Esophagus muscularis mucosa (tissue), 4 donors: ENCODE results near the gene FTL. TPM values are rescaled to one million over a fixed set of nuclear protein-coding genes. Genes with fewer than 3 reads are reported as not detected.

Experiments used
- DNase-seq: peaks from one replicate; pipeline ENCODE4 v3.0.0-alpha.2; 2017; ENCODE audit errors: extremely low spot score
- H3K27ac ChIP-seq, 4 donors: fragments of 200-600 bp; sonication (generic); replicated peaks in 1 of 4; 1 replicate in 3 of 4; 2 replicates in 1 of 4; pipeline ENCODE4 v1.5.1; 2016 to 2019; ENCODE audit warnings: mild to moderate bottlenecking in 1 of 4
- H3K27me3 ChIP-seq, 4 donors: fragments of 200-600 bp; sonication (generic); one replicate each; pipeline versions ENCODE4 v1.5.1 to v1.6.0; 2016 to 2019
- H3K36me3 ChIP-seq, 4 donors: fragments of 200-600 bp; sonication (generic); one replicate each; pipeline ENCODE4 v1.5.1; 2016 to 2019
- H3K4me1 ChIP-seq, 4 donors: fragments of 200-600 bp; sonication (generic); one replicate each; pipeline ENCODE4 v1.5.1; 2016 to 2019
- H3K4me3 ChIP-seq, 4 donors: fragments of 200-600 bp; sonication (generic); 1 replicate in 2 of 4; 2 replicates in 2 of 4; pipeline ENCODE4 v1.5.1; 2016 to 2019; ENCODE audit warnings: mild to moderate bottlenecking in 4 of 4, moderate library complexity in 1 of 4
- H3K9me3 ChIP-seq, 4 donors: fragments of 200-600 bp; sonication (generic); 1 replicate in 3 of 4; 2 replicates in 1 of 4; pipeline ENCODE4 v1.5.1; 2016 to 2019
- EP300 ChIP-seq: sonication (generic); formaldehyde crosslinking; IDR thresholded peaks from one replicate; pipeline ENCODE4 v1.6.1; 2017; ENCODE audit warnings: antibody characterized with exemption
- POLR2A ChIP-seq: fragments of 450-650 bp; IDR thresholded peaks from one replicate; pipeline ENCODE4 v1.6.1; 2017; ENCODE audit warnings: antibody characterized with exemption, moderate library complexity, mild to moderate bottlenecking, low read depth
- POLR2AphosphoS5 ChIP-seq, 2 donors: sonication (generic); formaldehyde crosslinking; IDR thresholded peaks; one replicate each; pipeline ENCODE4 v1.6.1; 2017; ENCODE audit warnings: antibody characterized with exemption in 2 of 2
- WGBS: methylation state at CpG from one replicate; pipeline ENCODE4 v1.1.5; 2018; 5-methylcytosine and 5-hydroxymethylcytosine counted together
- intact Hi-C: fragments of 100-400 bp; cut with DNase I; formaldehyde crosslinking; loops from one replicate; pipeline ENCODE4 v1.15.1; 2023
- total RNA-seq, 4 donors: library from RNA; depleted of rRNA; stranded (reverse); fragments of >200 nt; gene quantifications; one replicate each; pipeline versions ENCODE4 v1.1.0 to v1.2.1, GENCODE V29; 2016
- TF ChIP-seq, protein P1 (sequence below), 3 experiments: fragments of 200-600 bp in 2 of 3; fragments of 450-650 bp in 1 of 3; sonication (generic) in 2 of 3; IDR thresholded peaks; one replicate each; pipeline ENCODE4 v1.5.1; 2017 to 2019; ENCODE audit warnings: antibody characterized with exemption in 3 of 3, mild to moderate bottlenecking in 2 of 3, moderate library complexity in 1 of 3

FTL gene
- total RNA-seq, 4 donors from 2014 or later, result 3,246 to 4,339 (median 3,896) TPM

- peaks cover 0 to 3% (median 0%) of the 10 kb centered on the region in 4 donors for H3K36me3 ChIP-seq
- intact Hi-C loops, result no loop called here
- H3K4me1 ChIP-seq, result peaks cover 13 to 20% (median 17%) of the 10 kb centered on the region in 4 donors
- no peaks in the 10 kb centered on the region for H3K27me3 ChIP-seq
- WGBS, result 55% methylated on average over 9 of the region's 9 CpGs
- H3K27ac ChIP-seq, result no peak overlapping the region
- H3K9me3 ChIP-seq, result no peaks in the 10 kb centered on the region
- DNase-seq, result no peak
- no peak overlapping the region for H3K4me3 ChIP-seq
- TF ChIP-seq POLR2A (no peak), EP300 (no peak), POLR2AphosphoS5 (IDR thresholded peaks at IDR 0.05) (no peak)
- TF ChIP-seq, protein P1, sequence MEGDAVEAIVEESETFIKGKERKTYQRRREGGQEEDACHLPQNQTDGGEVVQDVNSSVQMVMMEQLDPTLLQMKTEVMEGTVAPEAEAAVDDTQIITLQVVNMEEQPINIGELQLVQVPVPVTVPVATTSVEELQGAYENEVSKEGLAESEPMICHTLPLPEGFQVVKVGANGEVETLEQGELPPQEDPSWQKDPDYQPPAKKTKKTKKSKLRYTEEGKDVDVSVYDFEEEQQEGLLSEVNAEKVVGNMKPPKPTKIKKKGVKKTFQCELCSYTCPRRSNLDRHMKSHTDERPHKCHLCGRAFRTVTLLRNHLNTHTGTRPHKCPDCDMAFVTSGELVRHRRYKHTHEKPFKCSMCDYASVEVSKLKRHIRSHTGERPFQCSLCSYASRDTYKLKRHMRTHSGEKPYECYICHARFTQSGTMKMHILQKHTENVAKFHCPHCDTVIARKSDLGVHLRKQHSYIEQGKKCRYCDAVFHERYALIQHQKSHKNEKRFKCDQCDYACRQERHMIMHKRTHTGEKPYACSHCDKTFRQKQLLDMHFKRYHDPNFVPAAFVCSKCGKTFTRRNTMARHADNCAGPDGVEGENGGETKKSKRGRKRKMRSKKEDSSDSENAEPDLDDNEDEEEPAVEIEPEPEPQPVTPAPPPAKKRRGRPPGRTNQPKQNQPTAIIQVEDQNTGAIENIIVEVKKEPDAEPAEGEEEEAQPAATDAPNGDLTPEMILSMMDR (IDR thresholded peaks at IDR 0.05), result no peak
These were observed 14.1 kb upstream of the FTL start for GRCh38 chr19:48950830-48951519.

GRCh38 chr19:48953141-48953540 is 12.0 kb upstream of the FTL start:
- H3K27ac ChIP-seq, result peak overlapping the region in 2 of 4 donors; percentile 84 to 93

DNA sequence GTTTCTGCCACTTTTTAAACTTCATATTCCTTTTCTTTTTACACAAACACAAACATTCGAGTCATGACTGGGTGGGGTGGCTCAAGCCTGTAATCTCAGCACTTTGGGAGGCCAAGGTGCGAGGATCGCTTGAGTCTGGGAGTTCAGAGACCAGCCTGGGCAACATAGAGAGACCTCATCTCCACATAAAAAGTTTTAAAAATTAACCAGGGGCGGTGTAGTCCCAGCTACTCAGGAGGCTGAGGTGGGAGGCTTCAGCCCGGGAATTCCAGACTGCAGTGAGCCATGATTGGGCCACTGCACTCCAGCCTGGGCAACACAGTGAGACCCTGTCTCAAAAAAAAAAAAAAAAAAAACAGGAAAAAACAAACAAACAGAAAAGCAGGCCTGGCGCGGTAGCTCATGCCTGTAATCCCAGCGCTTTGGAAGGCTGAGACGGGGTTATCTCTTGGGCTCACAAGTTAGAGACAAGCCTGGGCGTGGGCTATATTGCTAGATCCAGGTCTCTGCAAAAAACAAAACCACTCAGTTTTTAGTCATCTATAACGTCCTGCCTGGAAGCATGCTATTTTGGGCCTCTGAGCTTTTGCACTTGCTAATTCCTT is 11.0 kb upstream of the FTL start:
- H3K9me3 ChIP-seq, result no peaks in the 10 kb centered on the region
- H3K36me3 ChIP-seq, result peaks cover 0 to 21% (median 2%) of the 10 kb centered on the region in 4 donors
- peak overlapping the region; percentile 84 to 93 (median 89) for H3K27ac ChIP-seq
- no peak for DNase-seq
- intact Hi-C loops, result no loop called here
- H3K27me3 ChIP-seq, result no peaks in the 10 kb centered on the region
- no peak for TF ChIP-seq EP300
- no peak for TF ChIP-seq POLR2AphosphoS5 (IDR thresholded peaks at IDR 0.05)
- no peak for TF ChIP-seq POLR2A
- TF ChIP-seq, protein P1 (IDR thresholded peaks at IDR 0.05), result no peak
- peaks cover 13 to 24% (median 22%) of the 10 kb centered on the region in 4 donors for H3K4me1 ChIP-seq
- H3K4me3 ChIP-seq, result peak overlapping the region; percentile 84 to 93 (median 90)
- WGBS, result 51% methylated on average over 10 of the region's 11 CpGs

More at GRCh38 chr19:48953141-48953540, 12.0 kb upstream of the FTL start:
- peaks cover 13 to 24% (median 22%) of the 10 kb centered on the region in 4 donors for H3K4me1 ChIP-seq
- TF ChIP-seq, protein P1 (IDR thresholded peaks at IDR 0.05), result no peak
- no peak for TF ChIP-seq POLR2AphosphoS5 (IDR thresholded peaks at IDR 0.05)
- TF ChIP-seq POLR2A, result no peak
- TF ChIP-seq EP300, result no peak
- intact Hi-C loops, result no loop called here
- WGBS, result 70% methylated on average over 4 of the region's 4 CpGs
- H3K36me3 ChIP-seq, result peaks cover 0 to 14% (median 2%) of the 10 kb centered on the region in 4 donors
- no peaks in the 10 kb centered on the region for H3K27me3 ChIP-seq
- no peak for DNase-seq
- H3K9me3 ChIP-seq, result no peaks in the 10 kb centered on the region
- no peak overlapping the region for H3K4me3 ChIP-seq

DNA sequence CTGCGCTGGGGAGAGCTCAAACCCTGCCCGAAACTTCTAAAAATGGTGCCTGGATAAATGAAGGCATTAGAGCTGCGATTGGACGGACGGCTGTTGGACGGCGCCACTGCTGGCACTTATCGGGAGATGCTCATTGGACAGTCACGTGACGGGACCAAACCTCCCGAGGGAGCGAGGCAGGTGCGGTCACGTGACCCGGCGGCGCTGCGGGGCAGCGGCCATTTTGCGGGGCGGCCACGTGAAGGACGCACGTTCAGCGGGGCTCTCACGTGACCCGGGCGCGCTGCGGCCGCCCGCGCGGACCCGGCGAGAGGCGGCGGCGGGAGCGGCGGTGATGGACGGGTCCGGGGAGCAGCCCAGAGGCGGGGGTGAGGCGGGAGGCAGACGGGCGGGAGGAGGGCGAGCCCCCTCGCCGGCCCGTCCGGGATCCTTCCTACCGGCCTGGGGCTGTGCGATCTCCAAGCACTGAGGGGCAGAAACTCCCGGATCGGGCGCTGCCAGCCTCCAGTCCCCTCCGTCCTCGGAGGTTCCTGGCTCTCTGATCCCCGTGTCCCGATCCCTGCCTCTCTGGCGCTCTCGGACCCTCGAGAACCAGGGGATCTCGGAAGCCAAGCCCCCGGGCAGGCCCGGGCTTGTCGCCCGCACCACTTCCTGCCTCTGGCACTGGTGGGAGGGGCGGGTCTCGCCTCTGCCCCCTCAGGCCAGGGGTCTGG is 10.4 kb upstream of the FTL start, which contains the start of gene BAX:
BAX (plus strand) TSS at position 281 of the 713 bp plus-strand sequence; CDS start at position 335, 54 bp downstream.
- DNase-seq, result peak; percentile 99
- no peaks in the 10 kb centered on the region for H3K9me3 ChIP-seq
- intact Hi-C loops, result no loop called here
- H3K27me3 ChIP-seq, result no peaks in the 10 kb centered on the region
- 0% methylated on average over 9 of the region's 71 CpGs for WGBS
- peak within 1 kb of the TSS; percentile 84 to 93 (median 89) for H3K27ac ChIP-seq
- no peak for TF ChIP-seq EP300
- peak; percentile 71 for TF ChIP-seq POLR2A
- TF ChIP-seq POLR2AphosphoS5 (IDR thresholded peaks at IDR 0.05), result peak; percentile 77 to 98
- TF ChIP-seq, protein P1 (IDR thresholded peaks at IDR 0.05), result peak in 1 of 3 experiments; percentile 35
- H3K36me3 ChIP-seq, result peaks cover 0 to 21% (median 2%) of the 10 kb centered on the region in 4 donors
- H3K4me3 ChIP-seq, result peak within 1 kb of the TSS; percentile 84 to 93 (median 90)
- peaks cover 13 to 24% (median 22%) of the 10 kb centered on the region in 4 donors for H3K4me1 ChIP-seq
